ENCODE results near the gene CLGN. TPM values are rescaled to one million over a fixed set of nuclear protein-coding genes. Genes with fewer than 3 reads are reported as not detected.

Gene CLGN
- total and polyA plus RNA-seq, 2 donors from 2014 or later: 0.44 to 0.54 TPM

GRCh38 chr4:140351093-140352075 lies 76.1 kb downstream of the CLGN start:
- no peak for FAIRE-seq
- no peaks in the 10 kb centered on the region for H3K27me3 ChIP-seq (ENCODE audit: control insufficient read depth, insufficient read depth, low read length)
- no peaks in the 10 kb centered on the region for H3K9me3 ChIP-seq (ENCODE audit: control insufficient read depth in 2 of 3, insufficient read depth in 1 of 3, low read length in 3 of 3)
- no peak overlapping the region for H3K4me3 ChIP-seq (ENCODE audit: low read length in 3 of 3)
- intact Hi-C loops (cut with DNase I): loop anchor here (10.0 kb wide), 1 partner anchor 503 kb away; no protein-coding TSS in a partner anchor
- no peak for TF ChIP-seq CTCF (IDR thresholded peaks at IDR 0.05; ENCODE audit: borderline replicate concordance, extremely low read depth, insufficient read depth)
- no peak for DNase-seq
- H3K36me3 ChIP-seq (ENCODE audit: control insufficient read depth in 2 of 3, insufficient read depth in 3 of 3, low read length in 3 of 3): no peaks in the 10 kb centered on the region
- no peak overlapping the region for H3K9ac ChIP-seq (ENCODE audit: low read length in 3 of 3)
- no peak overlapping the region for H3K27ac ChIP-seq (ENCODE audit: low read depth in 2 of 2, low read length in 2 of 2)
- peaks cover 0 to 3% (median 0%) of the 10 kb centered on the region in 3 donors for H3K4me1 ChIP-seq (ENCODE audit: control insufficient read depth in 2 of 3, insufficient read depth in 2 of 3, low read depth in 1 of 3, low read length in 3 of 3)

- H3K4me3 ChIP-seq (ENCODE audit: low read length in 3 of 3): no peak overlapping the region
- H3K27ac ChIP-seq (ENCODE audit: low read depth in 2 of 2, low read length in 2 of 2): no peak overlapping the region
- intact Hi-C loops (cut with DNase I): loop anchor here (10.0 kb wide), 1 partner anchor 505 kb away; no protein-coding TSS in a partner anchor
- FAIRE-seq (no peak), DNase-seq (no peak)
- H3K4me1 ChIP-seq (ENCODE audit: control insufficient read depth in 2 of 3, insufficient read depth in 2 of 3, low read depth in 1 of 3, low read length in 3 of 3): peaks cover 0 to 3% (median 0%) of the 10 kb centered on the region in 3 donors
- no peak overlapping the region for H3K9ac ChIP-seq (ENCODE audit: low read length in 3 of 3)
- no peaks in the 10 kb centered on the region for H3K27me3 ChIP-seq (ENCODE audit: control insufficient read depth, insufficient read depth, low read length)
- H3K9me3 ChIP-seq (ENCODE audit: control insufficient read depth in 2 of 3, insufficient read depth in 1 of 3, low read length in 3 of 3): no peaks in the 10 kb centered on the region
- TF ChIP-seq CTCF (IDR thresholded peaks at IDR 0.05; ENCODE audit: borderline replicate concordance, extremely low read depth, insufficient read depth): no peak
- no peaks in the 10 kb centered on the region for H3K36me3 ChIP-seq (ENCODE audit: control insufficient read depth in 2 of 3, insufficient read depth in 3 of 3, low read length in 3 of 3)
These were observed 77.6 kb downstream of the CLGN start for GRCh38 chr4:140349816-140350215.

- intact Hi-C loops (cut with DNase I): no loop called here
- DNase-seq: no peak
- no peak overlapping the region for H3K27ac ChIP-seq (ENCODE audit: low read depth in 2 of 2, low read length in 2 of 2)
- no peak for FAIRE-seq
- no peaks in the 10 kb centered on the region for H3K36me3 ChIP-seq (ENCODE audit: control insufficient read depth in 2 of 3, insufficient read depth in 3 of 3, low read length in 3 of 3)
- H3K4me3 ChIP-seq (ENCODE audit: low read length in 3 of 3): no peak overlapping the region
- no peak overlapping the region for H3K9ac ChIP-seq (ENCODE audit: low read length in 3 of 3)
- TF ChIP-seq CTCF (IDR thresholded peaks at IDR 0.05; ENCODE audit: borderline replicate concordance, extremely low read depth, insufficient read depth): no peak
- H3K9me3 ChIP-seq (ENCODE audit: control insufficient read depth in 2 of 3, insufficient read depth in 1 of 3, low read length in 3 of 3): no peaks in the 10 kb centered on the region
- peaks cover 0 to 3% (median 0%) of the 10 kb centered on the region in 3 donors for H3K4me1 ChIP-seq (ENCODE audit: control insufficient read depth in 2 of 3, insufficient read depth in 2 of 3, low read depth in 1 of 3, low read length in 3 of 3)
- no peaks in the 10 kb centered on the region for H3K27me3 ChIP-seq (ENCODE audit: control insufficient read depth, insufficient read depth, low read length)
These were observed 81.3 kb downstream of the CLGN start for GRCh38 chr4:140346136-140346535.
